HG03342 (cell line): Measurements from ENCODE around the gene ADAMTS16.

Source experiments
- ATAC-seq: cut with Tn5 transposase; IDR thresholded peaks from one replicate; pipeline ENCODE4 v1.9.1; 2021; ENCODE audit warnings: mild to moderate bottlenecking, moderate library complexity; ENCODE audit not compliant: unreplicated experiment

The ADAMTS16 gene

GRCh38 chr5:5306696-5307095 is 166.6 kb downstream of the ADAMTS16 start:
- ATAC-seq: no peak

- ATAC-seq: no peak
Observed at GRCh38 chr5:5308319-5308718, 168.2 kb downstream of the ADAMTS16 start.

- no peak for ATAC-seq
Observed at GRCh38 chr5:5309645-5310044, 169.5 kb downstream of the ADAMTS16 start.

DNA sequence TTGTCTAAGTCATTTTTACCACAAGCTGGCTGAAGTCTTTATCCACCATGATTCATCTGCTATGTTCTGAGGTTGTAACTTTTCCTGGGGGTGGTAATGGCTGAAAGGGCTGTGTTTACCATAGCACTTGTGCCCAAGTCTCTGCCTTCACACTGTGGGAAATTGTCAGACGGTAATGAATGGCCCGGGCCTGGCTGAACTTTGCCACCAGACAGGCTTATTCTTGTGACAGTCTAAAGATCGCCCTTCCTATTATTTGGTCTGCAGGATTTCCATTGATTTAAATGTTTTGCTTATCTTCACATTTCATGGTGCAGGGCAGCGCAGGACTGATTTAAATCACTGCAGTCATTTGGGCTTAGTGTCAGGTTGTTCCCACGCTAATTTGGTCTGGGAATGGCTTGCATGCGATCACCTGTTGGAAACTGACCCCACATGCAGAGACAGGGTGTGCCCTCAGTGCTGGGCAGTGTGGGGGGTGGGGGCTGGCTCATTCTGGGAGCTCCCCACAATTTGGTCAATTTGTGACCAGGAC is 173.0 kb downstream of the ADAMTS16 start:
- ATAC-seq: no peak

GRCh38 chr5:5314166-5314565 is 174.0 kb downstream of the ADAMTS16 start:
- ATAC-seq: no peak

GRCh38 chr5:5314626-5315025 is 174.5 kb downstream of the ADAMTS16 start:
- no peak for ATAC-seq

DNA sequence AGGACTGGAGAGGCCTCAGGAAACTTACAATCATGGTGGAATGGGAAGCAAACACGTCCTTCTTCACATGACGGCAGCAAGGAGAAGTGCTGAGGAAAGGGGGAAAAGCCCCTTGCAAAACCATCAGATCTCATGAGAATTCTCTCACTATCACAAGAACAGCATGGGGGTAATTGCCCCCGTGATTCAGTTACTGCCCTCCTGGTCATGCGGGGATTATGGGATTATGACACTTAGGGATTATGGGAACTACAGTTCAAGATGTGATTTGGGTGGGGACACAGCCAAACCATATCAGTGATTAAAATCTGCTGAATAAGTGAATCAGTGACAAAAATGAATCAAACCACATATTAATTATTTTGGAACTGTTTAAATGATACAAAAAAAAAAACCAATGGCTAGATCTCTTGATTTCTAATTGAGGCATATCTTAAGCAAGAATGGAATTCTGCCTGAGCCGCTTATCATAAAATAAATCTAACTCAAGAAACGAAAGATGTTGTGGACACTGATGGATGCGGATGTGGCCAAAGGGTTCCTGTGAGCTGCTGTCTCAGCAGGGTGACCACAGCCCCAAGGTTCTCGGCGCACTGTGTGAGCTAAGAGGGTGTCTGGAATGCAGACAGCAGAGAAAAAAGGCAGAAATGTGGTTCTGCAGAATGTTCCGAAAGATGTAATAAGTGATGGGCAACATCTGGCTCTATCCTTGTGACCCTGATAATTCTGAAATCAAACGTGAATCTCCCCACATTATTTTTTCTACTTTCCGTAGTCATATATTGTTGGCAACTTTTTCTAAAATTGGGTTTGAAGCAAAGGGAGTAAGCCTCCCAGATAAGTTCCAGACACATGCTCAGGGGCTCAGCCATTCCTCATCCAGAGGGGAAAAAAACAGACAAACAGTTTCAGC is 175.2 kb downstream of the ADAMTS16 start:
- no peak for ATAC-seq

- no peak for ATAC-seq
Observed at GRCh38 chr5:5316334-5316733, 176.2 kb downstream of the ADAMTS16 start.

GRCh38 chr5:5317976-5318375 is 177.8 kb downstream of the ADAMTS16 start:
- no peak for ATAC-seq

DNA sequence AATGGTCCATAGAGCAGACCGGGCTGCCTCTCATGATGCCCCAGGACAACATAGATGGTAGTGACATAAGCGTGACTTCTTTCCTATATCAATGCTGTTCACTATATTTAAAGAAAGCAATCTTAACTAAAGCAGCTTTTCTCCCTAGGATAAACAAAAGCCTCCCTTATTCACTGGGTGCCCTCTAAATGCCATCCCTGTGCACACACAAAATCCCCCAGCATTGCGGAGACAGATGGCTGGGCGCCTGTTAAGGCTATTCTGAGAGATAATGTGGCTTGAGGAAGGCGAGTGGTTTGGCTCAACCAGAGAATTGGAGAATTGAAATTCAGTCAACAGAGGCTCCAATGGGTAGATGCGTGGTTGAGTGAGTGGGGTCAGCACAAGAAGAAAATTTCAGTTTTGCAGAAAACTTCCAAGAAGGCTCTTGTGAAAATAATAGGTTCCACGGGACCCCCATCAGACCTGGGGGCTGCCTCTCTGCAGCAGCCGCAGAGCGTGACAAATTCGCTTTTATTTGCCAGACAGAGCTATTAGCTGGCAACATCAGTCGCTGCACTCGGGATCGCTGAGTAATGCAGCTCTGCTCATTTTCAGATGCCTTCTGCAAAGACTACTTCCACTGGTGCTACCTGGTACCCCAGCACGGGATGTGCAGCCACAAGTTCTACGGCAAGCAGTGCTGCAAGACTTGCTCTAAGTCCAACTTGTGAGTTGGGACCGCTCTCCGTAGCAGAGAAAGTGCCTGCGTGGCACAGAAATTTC is 178.5 kb downstream of the ADAMTS16 start:
- ATAC-seq: no peak

DNA sequence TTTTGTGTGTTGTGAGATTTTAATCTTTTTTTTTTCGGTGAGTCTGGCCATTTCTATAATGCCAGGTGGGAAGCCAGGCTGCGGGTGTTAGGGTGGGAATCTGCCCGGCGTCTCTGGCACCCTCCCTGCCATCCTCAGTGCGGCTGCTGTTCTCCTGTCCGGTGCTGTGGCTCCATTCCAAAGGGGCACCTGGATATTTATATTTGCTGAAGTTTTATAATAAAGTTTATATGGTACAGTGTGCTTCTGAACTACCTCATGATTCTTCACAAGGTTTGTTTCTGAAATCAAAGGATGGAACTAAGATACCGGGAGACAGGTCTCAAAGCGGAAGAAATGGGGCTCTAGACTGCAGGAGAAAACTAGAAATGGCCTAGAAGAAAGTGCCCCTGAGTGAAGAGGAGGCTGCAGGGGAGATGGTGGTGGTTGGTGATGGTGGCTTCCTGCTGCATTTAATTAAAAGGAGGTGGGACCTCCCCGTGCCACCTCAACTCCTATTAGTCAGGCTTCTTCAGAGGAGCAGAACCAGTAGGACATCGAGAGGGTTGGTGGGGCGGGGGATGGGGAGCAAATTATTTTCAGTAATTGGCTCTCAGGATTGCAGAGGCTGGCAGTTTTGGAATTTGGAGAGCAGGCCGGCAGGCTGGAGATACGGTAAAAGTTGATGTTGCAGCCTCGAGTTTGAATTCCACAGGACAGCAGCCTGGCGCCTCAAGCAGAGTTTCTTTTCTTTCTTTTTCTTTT is 180.1 kb downstream of the ADAMTS16 start:
- ATAC-seq: no peak

DNA sequence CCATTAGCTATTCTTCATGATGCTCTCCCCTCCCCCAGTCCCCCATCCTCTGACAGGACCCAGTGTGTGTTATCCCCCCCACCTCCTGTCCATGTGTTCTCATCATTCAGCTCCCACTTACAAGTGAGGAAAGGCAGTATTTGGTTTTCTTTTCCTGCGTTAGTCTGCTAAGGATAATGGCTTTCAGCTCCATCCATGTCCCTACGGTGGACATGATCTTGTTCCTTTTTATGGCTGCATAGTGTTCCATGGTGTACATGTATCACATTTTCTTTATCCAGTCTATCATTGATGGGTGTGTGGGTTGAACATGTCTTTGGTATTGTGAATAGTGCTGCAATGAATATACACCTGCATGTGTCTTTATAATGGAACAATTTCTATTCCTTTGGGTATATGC is 181.0 kb downstream of the ADAMTS16 start:
- no peak for ATAC-seq

DNA sequence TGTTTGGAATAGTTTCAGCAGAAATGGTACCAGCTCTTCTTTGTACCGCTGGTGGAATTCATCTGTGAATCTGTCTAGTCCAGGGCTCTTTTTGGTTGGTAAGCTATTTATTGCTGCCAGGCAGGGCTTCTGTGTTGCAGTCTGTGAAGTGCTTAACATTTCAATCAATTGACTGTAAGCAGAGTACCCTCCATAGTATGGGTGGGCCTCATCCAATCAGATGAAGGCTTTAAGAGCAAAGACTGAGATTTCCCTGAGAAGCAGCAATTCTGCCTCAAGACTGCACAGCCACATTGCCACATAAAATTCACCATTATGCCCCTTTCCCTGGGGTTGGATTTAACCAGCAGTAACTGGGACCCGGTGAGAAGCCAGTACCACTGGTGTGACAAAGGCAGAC is 183.4 kb downstream of the ADAMTS16 start:
- no peak for ATAC-seq

DNA sequence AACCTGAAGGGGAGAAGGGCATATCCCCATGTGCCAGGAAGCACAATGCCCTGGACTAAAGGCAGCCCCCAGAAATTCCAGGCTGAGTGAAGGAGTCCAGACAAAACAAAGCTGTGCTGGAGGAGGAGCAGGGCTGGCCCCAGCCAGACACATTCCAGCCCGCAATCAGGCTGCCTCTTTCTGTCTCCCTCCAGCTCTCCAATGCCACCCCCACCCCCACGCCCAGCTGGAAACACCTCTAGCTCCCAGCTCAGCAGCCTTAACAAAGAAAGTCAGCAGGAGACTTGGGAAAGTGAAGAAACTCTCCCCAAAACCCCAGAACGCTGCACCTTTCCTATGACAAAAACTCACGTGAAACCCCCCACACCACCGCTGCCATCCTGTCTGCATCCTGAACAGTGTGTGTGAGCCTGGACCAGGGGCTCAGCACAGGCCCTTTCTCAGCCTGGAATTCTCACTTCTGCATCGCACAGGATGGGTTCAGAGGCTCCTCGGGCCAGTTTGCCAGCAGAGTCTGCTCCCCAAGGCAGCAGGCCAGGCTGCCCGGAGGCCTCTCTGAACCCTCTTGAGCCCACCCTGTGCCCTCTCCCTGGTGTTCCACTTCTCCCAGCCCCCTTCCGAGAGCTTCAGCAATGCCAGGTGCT is 186.1 kb downstream of the ADAMTS16 start:
- ATAC-seq: no peak

DNA sequence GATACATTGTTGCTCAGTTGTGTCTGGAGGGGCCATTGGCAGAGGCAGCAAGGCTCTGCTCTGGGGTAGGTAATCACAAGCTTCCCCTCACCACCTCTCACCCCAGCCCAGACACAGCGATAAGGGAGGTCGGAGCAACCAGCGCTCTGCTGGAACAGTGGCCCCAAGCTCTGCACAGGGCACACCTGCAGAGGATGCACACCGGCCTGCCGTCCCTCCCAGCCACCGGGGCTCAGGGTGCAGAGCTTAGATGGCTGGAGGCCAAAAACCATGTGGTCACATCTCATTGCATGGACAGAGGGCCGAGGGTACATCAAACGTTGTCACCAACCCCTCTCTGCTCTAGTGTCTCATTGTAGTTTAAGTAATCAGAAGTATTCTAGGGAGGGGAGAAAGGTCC is 187.0 kb downstream of the ADAMTS16 start:
- no peak for ATAC-seq

- no peak for ATAC-seq
Observed at GRCh38 chr5:5330728-5331452, 190.8 kb downstream of the ADAMTS16 start.

DNA sequence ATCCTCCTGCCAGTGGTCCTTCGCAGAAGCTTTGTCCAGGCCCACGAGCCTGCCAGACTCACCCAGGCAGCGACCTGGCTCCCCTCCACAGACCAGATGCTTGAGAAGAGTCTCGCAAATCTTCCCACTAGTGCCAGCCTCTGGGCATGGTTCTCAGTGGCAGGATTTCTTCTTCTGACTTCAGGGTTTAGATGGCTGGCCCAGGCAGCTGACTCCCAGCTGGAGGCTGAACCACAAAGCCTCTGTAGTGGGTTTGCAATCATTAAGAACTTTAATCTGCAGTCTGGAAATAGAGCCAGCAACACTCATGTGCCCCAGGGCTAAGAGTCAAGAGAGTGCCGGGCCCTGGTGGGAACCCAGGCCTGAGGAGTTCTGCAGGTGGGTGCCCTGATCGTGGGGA is 191.7 kb downstream of the ADAMTS16 start:
- ATAC-seq: no peak

GRCh38 chr5:5332287-5332686 is 192.2 kb downstream of the ADAMTS16 start:
- ATAC-seq: no peak

GRCh38 chr5:5335107-5335506 is 195.0 kb downstream of the ADAMTS16 start:
- ATAC-seq: no peak

GRCh38 chr5:5335700-5336264 is 195.7 kb downstream of the ADAMTS16 start:
- ATAC-seq: no peak
